Upper lobe of left lung (tissue), 6 donors: ENCODE measurements around the gene TSPEAR. TPM values are rescaled to one million over a fixed set of nuclear protein-coding genes. Genes with fewer than 3 reads are reported as not detected.

Experiments
- ATAC-seq, 2 donors: fragments of 200-7000 bp; cut with Tn5 transposase; one replicate each; pipeline ENCODE4 v1.9.1; 2022; ENCODE audit warnings: mild to moderate bottlenecking in 2 of 2, moderate library complexity in 2 of 2; ENCODE audit not compliant: low FRiP score in 2 of 2
- DNase-seq, 2 donors: peaks; one replicate each; pipeline ENCODE4 v3.0.0-alpha.2; 2019 to 2020
- H3K27ac ChIP-seq, 4 donors: fragments of 200-600 bp; sonication (generic); one replicate each; pipeline ENCODE4 v1.5.1; 2016 to 2019
- H3K27me3 ChIP-seq, 4 donors: fragments of 200-600 bp; sonication (generic); one replicate each; pipeline ENCODE4 v1.5.1; 2017 to 2019
- H3K36me3 ChIP-seq, 4 donors: fragments of 200-600 bp; sonication (generic); one replicate each; pipeline ENCODE4 v1.5.1; 2016 to 2019
- H3K4me1 ChIP-seq, 4 donors: fragments of 200-600 bp; sonication (generic); one replicate each; pipeline ENCODE4 v1.5.1; 2018 to 2019
- H3K4me3 ChIP-seq, 4 donors: fragments of 200-600 bp; sonication (generic); one replicate each; pipeline ENCODE4 v1.5.1; 2017 to 2019; ENCODE audit warnings: mild to moderate bottlenecking in 2 of 4, moderate library complexity in 1 of 4
- H3K9me3 ChIP-seq, 4 donors: fragments of 200-600 bp; sonication (generic); one replicate each; pipeline ENCODE4 v1.5.1; 2018 to 2019
- EP300 ChIP-seq, 4 donors: sonication (generic); formaldehyde crosslinking; IDR thresholded peaks; one replicate each; pipeline ENCODE4 v1.5.1; 2017; ENCODE audit warnings: antibody characterized with exemption in 4 of 4, control low read depth in 2 of 4
- POLR2A ChIP-seq, 4 donors: fragments of 450-650 bp; IDR thresholded peaks; one replicate each; pipeline ENCODE4 v1.5.1; 2016 to 2017; ENCODE audit warnings: antibody characterized with exemption in 4 of 4, mild to moderate bottlenecking in 2 of 4
- POLR2AphosphoS5 ChIP-seq, 2 donors: sonication (generic); formaldehyde crosslinking; IDR thresholded peaks; one replicate each; pipeline ENCODE4 v1.5.1; 2017; ENCODE audit warnings: antibody characterized with exemption in 2 of 2
- WGBS, 2 donors: methylation state at CpG; one replicate each; pipeline ENCODE4 v1.1.5; 2017 to 2018; 5-methylcytosine and 5-hydroxymethylcytosine counted together
- total RNA-seq, 6 donors: library from RNA; depleted of rRNA in 4 of 6; stranded (reverse); fragments of >200 nt in 4 of 6; gene quantifications; one replicate each; pipeline versions ENCODE4 v1.1.0 to v1.2.1, GENCODE V29; 2016 to 2021
- TF ChIP-seq, protein P1 (sequence below), 6 experiments: fragments of 450-650 bp in 4 of 6; fragments of 200-600 bp in 2 of 6; sonication (generic) in 2 of 6; IDR thresholded peaks; one replicate each; pipeline ENCODE4 v1.5.1; 2016 to 2019; ENCODE audit warnings: antibody characterized with exemption in 6 of 6
- donor health status: DM: no; HTN: no; CAD: no; lungs with moderate emphysema.
- donor health status: DM: no; HTN: yes; CAD: no; lungs with severe emphysema.

The TSPEAR gene
- total RNA-seq, 6 donors from 2014 or later: 0.14 to 0.17 TPM; not detected in 4

DNA sequence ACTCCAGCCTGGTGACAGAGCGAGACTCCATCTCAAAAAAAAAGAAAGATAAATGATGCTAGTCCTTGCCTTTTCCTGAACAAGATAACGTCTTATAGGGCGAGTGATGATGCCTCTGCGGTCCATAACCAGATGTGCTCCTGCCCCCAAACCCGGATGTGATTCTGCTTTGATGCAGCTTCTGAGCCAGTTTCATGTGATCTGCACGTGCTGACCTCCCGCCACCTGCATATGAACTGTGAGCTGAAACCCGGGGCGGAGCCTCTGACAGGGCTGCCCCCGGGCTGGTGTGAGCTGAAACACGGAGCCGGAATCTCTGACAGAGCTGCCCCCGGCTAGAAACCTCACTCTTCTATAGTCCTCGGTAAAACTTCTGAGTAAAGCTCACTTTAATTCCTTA is 58.2 kb downstream of the TSPEAR start:
- no peak for ATAC-seq
- Histone ChIP-seq H3K27ac (no peak overlapping the region), H3K9me3 (peaks cover 0 to 6% (median 0%) of the 10 kb centered on the region in 4 donors), H3K4me3 (no peak overlapping the region), H3K27me3 (peaks cover 0 to 5% (median 0%) of the 10 kb centered on the region in 4 donors), H3K4me1 (no peaks in the 10 kb centered on the region), H3K36me3 (no peaks in the 10 kb centered on the region)
- TF ChIP-seq POLR2A (IDR thresholded peaks at IDR 0.05) (no peak), EP300 (IDR thresholded peaks at IDR 0.05) (no peak), POLR2AphosphoS5 (IDR thresholded peaks at IDR 0.05) (no peak)
- TF ChIP-seq, protein P1, sequence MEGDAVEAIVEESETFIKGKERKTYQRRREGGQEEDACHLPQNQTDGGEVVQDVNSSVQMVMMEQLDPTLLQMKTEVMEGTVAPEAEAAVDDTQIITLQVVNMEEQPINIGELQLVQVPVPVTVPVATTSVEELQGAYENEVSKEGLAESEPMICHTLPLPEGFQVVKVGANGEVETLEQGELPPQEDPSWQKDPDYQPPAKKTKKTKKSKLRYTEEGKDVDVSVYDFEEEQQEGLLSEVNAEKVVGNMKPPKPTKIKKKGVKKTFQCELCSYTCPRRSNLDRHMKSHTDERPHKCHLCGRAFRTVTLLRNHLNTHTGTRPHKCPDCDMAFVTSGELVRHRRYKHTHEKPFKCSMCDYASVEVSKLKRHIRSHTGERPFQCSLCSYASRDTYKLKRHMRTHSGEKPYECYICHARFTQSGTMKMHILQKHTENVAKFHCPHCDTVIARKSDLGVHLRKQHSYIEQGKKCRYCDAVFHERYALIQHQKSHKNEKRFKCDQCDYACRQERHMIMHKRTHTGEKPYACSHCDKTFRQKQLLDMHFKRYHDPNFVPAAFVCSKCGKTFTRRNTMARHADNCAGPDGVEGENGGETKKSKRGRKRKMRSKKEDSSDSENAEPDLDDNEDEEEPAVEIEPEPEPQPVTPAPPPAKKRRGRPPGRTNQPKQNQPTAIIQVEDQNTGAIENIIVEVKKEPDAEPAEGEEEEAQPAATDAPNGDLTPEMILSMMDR (IDR thresholded peaks at IDR 0.05): no peak
- 58 to 61% methylated on average over 13 to 14 of the region's 14 CpGs for WGBS, 2 donors
- peak in 1 of 2 donors; percentile 28 for DNase-seq

DNA sequence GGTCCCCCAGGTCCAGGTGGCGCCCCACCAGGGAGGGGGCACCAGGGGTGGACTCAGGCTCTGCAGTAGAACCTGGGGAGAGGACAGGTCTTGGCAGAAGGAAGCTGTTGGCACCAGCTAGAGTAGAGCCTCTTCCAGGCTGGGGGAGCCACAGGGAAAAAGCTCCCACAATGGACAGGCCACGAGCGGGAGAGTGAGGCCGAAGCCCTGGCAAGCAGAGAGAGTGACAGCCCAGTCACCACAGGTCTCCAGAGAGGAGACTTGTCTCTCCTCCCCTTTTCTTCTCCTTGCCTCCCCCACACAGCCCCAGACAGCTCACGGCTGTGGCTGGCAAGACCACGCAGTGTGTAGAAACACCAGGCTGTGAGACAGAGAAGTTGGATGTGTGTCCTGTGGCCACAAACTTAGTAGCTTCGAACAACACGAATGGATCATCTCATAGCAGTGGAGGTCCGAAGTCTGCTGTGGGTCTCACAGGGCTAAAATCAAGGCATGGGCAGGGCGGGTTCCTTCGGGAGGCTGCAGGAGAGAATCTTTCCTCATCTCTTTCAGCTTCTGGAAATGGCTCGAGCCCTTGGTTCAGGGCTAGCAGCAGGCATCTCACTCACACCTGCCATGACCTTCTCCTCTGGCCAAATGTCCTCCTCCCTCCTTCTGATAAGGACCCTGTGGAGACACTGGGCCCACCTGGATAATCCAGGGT is 60.2 kb downstream of the TSPEAR start:
- TF ChIP-seq POLR2AphosphoS5 (IDR thresholded peaks at IDR 0.05) (no peak), EP300 (IDR thresholded peaks at IDR 0.05) (no peak)
- TF ChIP-seq, protein P1 (IDR thresholded peaks at IDR 0.05): no peak
- Histone ChIP-seq H3K27me3 (no peaks in the 10 kb centered on the region), H3K9me3 (peaks cover 0 to 2% (median 0%) of the 10 kb centered on the region in 4 donors), H3K4me3 (no peak overlapping the region), H3K4me1 (no peaks in the 10 kb centered on the region), H3K36me3 (no peaks in the 10 kb centered on the region), H3K27ac (no peak overlapping the region)
- ATAC-seq: peak in 1 of 2 donors; percentile 3
- WGBS, 2 donors: 88 to 92% methylated on average over 12 of the region's 12 CpGs
- DNase-seq: no peak

DNA sequence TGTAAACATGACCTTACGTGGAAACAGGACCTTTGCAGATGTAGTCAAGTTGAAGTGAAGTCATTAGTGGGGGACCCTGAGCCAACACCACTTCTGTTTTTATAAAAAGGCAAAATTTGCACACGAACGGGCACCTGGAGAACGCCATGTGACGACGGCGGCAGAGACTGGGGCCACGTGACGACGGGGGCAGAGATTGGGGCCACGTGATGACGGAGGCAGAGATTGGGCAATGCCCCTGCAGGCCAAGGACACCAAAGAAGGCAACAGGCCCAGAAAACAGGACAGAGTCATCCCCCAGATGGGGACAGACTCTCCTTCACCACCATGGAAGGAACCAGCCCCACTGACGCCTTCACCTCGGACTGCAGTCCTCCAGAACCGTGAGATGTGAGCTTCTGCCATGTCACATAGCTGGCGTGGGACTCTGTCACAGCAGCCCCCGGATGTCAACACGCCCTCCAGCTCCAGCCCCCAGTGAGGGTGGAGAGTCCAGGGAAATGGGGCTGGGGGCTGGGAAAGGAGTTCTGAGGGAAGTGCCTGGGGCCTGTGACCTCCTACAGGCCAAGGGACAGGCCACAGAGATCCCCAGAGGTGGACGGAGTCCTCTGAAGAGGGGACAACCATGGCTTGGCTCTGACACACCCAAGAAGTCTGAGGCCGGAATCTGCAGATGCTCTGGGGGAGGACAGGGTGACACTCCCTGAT is 61.0 kb downstream of the TSPEAR start:
- Histone ChIP-seq H3K27me3 (no peaks in the 10 kb centered on the region), H3K4me1 (no peaks in the 10 kb centered on the region), H3K27ac (no peak overlapping the region), H3K9me3 (peaks cover 0 to 1% (median under 1%) of the 10 kb centered on the region in 4 donors), H3K36me3 (no peaks in the 10 kb centered on the region), H3K4me3 (no peak overlapping the region)
- TF ChIP-seq, protein P1 (IDR thresholded peaks at IDR 0.05): no peak
- TF ChIP-seq EP300 (IDR thresholded peaks at IDR 0.05) (no peak), POLR2AphosphoS5 (IDR thresholded peaks at IDR 0.05) (no peak)
- ATAC-seq (no peak), DNase-seq (peak in 1 of 2 donors; percentile 34)
- WGBS, 2 donors: 90 to 92% methylated on average over 17 to 20 of the region's 20 CpGs

DNA sequence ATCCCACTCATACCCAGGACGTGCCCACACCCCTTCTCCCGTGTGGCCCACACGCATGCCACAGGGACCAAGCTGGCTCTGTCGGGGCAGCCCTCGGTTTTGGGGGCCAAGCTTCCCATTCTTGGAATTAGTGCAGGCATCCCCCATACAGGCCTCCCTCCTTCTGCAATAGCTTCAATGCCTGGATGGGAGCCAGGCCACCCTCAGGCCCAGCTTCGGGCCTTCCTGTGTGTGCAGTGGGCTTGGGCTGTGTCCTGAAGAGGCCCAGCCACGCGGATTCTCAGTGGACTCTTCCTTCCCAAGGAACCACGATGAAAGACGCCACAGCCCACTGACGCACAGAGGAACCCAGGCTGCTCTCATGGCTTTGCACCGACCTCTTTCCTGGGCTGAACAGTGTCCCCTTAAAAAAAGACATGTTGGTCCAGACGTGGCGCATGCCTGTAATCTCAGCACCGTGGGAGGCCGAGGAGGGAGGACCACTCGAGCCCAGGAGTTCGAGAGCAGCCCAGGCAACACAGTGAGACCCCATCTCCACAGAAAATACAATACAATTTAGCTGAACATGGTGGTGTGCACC is 61.8 kb downstream of the TSPEAR start:
- no peaks in the 10 kb centered on the region for H3K36me3 ChIP-seq
- ATAC-seq (no peak), DNase-seq (peak in 1 of 2 donors; percentile 45)
- no peak overlapping the region for H3K4me3 ChIP-seq
- no peaks in the 10 kb centered on the region for H3K27me3 ChIP-seq
- peaks cover 0 to 8% (median 3%) of the 10 kb centered on the region in 4 donors for H3K9me3 ChIP-seq
- WGBS, 2 donors: 87 to 90% methylated on average over 14 to 18 of the region's 18 CpGs
- H3K4me1 ChIP-seq: no peaks in the 10 kb centered on the region
- no peak overlapping the region for H3K27ac ChIP-seq
- no peak for TF ChIP-seq POLR2AphosphoS5 (IDR thresholded peaks at IDR 0.05)
- TF ChIP-seq EP300 (IDR thresholded peaks at IDR 0.05): no peak
- TF ChIP-seq, protein P1 (IDR thresholded peaks at IDR 0.05): no peak
- no peak for TF ChIP-seq POLR2A (IDR thresholded peaks at IDR 0.05)
